Measurements from ENCODE around the gene ZNF112. TPM values are rescaled to one million over a fixed set of nuclear protein-coding genes. Genes with fewer than 3 reads are reported as not detected.

ZNF112 gene
- polyA plus RNA-seq, 1 donor: 9.2 TPM

GRCh38 chr19:44284968-44285367 is 71.5 kb downstream of the ZNF112 start:
- DNase-seq: no peak
- Histone ChIP-seq H3K9me3 (ENCODE audit: control insufficient read depth, low read depth, low read length) (peaks cover 19% of the 10 kb centered on the region), H3K36me3 (ENCODE audit: control insufficient read depth, insufficient read depth, low read length) (peaks cover 29% of the 10 kb centered on the region), H3K4me1 (ENCODE audit: control insufficient read depth, insufficient read depth, low read length) (no peaks in the 10 kb centered on the region), H3K4me3 (ENCODE audit: low read length) (no peak overlapping the region), H3K27ac (ENCODE audit: low read length) (no peak overlapping the region), H3K27me3 (ENCODE audit: control insufficient read depth, insufficient read depth, low read length) (no peaks in the 10 kb centered on the region)
- WGBS (ENCODE audit: insufficient coverage, low lambda C conversion rate): no CpG with 5 or more reads among the region's 4 CpGs

- DNase-seq: no peak
- Histone ChIP-seq H3K36me3 (ENCODE audit: control insufficient read depth, insufficient read depth, low read length) (peaks cover 9% of the 10 kb centered on the region), H3K27me3 (ENCODE audit: control insufficient read depth, insufficient read depth, low read length) (no peaks in the 10 kb centered on the region), H3K4me1 (ENCODE audit: control insufficient read depth, insufficient read depth, low read length) (no peaks in the 10 kb centered on the region), H3K9me3 (ENCODE audit: control insufficient read depth, low read depth, low read length) (peaks cover 12% of the 10 kb centered on the region), H3K27ac (ENCODE audit: low read length) (no peak overlapping the region), H3K4me3 (ENCODE audit: low read length) (no peak overlapping the region)
- no CpG with 5 or more reads among the region's 3 CpGs for WGBS (ENCODE audit: insufficient coverage, low lambda C conversion rate)
These were observed 73.6 kb downstream of the ZNF112 start for GRCh38 chr19:44282846-44283245.

- no peaks in the 10 kb centered on the region for H3K27me3 ChIP-seq (ENCODE audit: control insufficient read depth, insufficient read depth, low read length)
- no peak for DNase-seq
- WGBS (ENCODE audit: insufficient coverage, low lambda C conversion rate): no CpG with 5 or more reads among the region's 10 CpGs
- H3K36me3 ChIP-seq (ENCODE audit: control insufficient read depth, insufficient read depth, low read length): no peaks in the 10 kb centered on the region
- H3K4me1 ChIP-seq (ENCODE audit: control insufficient read depth, insufficient read depth, low read length): no peaks in the 10 kb centered on the region
- H3K9me3 ChIP-seq (ENCODE audit: control insufficient read depth, low read depth, low read length): peaks cover 19% of the 10 kb centered on the region
- H3K27ac ChIP-seq (ENCODE audit: low read length): no peak overlapping the region
- H3K4me3 ChIP-seq (ENCODE audit: low read length): no peak overlapping the region
These were observed 75.6 kb downstream of the ZNF112 start for GRCh38 chr19:44280916-44281315.

GRCh38 chr19:44278181-44278690 is 78.2 kb downstream of the ZNF112 start:
- no peaks in the 10 kb centered on the region for H3K4me1 ChIP-seq (ENCODE audit: control insufficient read depth, insufficient read depth, low read length)
- no CpG with 5 or more reads among the region's 4 CpGs for WGBS (ENCODE audit: insufficient coverage, low lambda C conversion rate)
- H3K4me3 ChIP-seq (ENCODE audit: low read length): no peak overlapping the region
- H3K27me3 ChIP-seq (ENCODE audit: control insufficient read depth, insufficient read depth, low read length): no peaks in the 10 kb centered on the region
- no peak overlapping the region for H3K27ac ChIP-seq (ENCODE audit: low read length)
- peaks cover 10% of the 10 kb centered on the region for H3K36me3 ChIP-seq (ENCODE audit: control insufficient read depth, insufficient read depth, low read length)
- peaks cover 22% of the 10 kb centered on the region for H3K9me3 ChIP-seq (ENCODE audit: control insufficient read depth, low read depth, low read length)
- no peak for DNase-seq

GRCh38 chr19:44277331-44277730 is 79.1 kb downstream of the ZNF112 start:
- DNase-seq: no peak
- Histone ChIP-seq H3K9me3 (ENCODE audit: control insufficient read depth, low read depth, low read length) (peaks cover 17% of the 10 kb centered on the region), H3K27ac (ENCODE audit: low read length) (no peak overlapping the region), H3K27me3 (ENCODE audit: control insufficient read depth, insufficient read depth, low read length) (no peaks in the 10 kb centered on the region), H3K4me3 (ENCODE audit: low read length) (no peak overlapping the region), H3K4me1 (ENCODE audit: control insufficient read depth, insufficient read depth, low read length) (no peaks in the 10 kb centered on the region), H3K36me3 (ENCODE audit: control insufficient read depth, insufficient read depth, low read length) (peaks cover 12% of the 10 kb centered on the region)
- WGBS (ENCODE audit: insufficient coverage, low lambda C conversion rate): 86% methylated on average over 1 of the region's 1 CpG

Other genes with a start within 250 kb of the ZNF112 start
- gene ZNF225, start 243.3 kb downstream of the ZNF112 start, polyA plus RNA-seq: 6.8 TPM
- 12.0 TPM for gene ZNF234, start 215.1 kb downstream of the ZNF112 start, polyA plus RNA-seq
- 26.7 TPM for gene ZNF226, start 191.6 kb downstream of the ZNF112 start, polyA plus RNA-seq
- gene ZNF227, start 144.1 kb downstream of the ZNF112 start, polyA plus RNA-seq: 17.3 TPM
- gene ZNF233, start 96.8 kb downstream of the ZNF112 start, polyA plus RNA-seq: 5.4 TPM
- 7.6 TPM for gene ZNF235, start 51.7 kb downstream of the ZNF112 start, polyA plus RNA-seq
- 5.6 TPM for gene ZNF285, start 44.9 kb upstream of the ZNF112 start, polyA plus RNA-seq
- 9.2 TPM for gene ZNF229, start 91.8 kb upstream of the ZNF112 start, polyA plus RNA-seq
- gene ZNF180, start 143.8 kb upstream of the ZNF112 start, polyA plus RNA-seq: 10.2 TPM
- 2.6 TPM for gene CEACAM20, start 173.0 kb upstream of the ZNF112 start, polyA plus RNA-seq